GM19324 (cell line): ENCODE measurements around the gene SCN5A.

ENCODE experiments used
- ATAC-seq: cut with Tn5 transposase; IDR thresholded peaks from one replicate; pipeline ENCODE4 v1.9.1; 2021; ENCODE audit warnings: mild to moderate bottlenecking, moderate library complexity; ENCODE audit not compliant: unreplicated experiment, low FRiP score

The SCN5A gene

GRCh38 chr3:38516669-38517068 lies 132.8 kb downstream of the SCN5A start:
- no peak for ATAC-seq

GRCh38 chr3:38515367-38515766 lies 134.1 kb downstream of the SCN5A start:
- ATAC-seq: no peak

DNA sequence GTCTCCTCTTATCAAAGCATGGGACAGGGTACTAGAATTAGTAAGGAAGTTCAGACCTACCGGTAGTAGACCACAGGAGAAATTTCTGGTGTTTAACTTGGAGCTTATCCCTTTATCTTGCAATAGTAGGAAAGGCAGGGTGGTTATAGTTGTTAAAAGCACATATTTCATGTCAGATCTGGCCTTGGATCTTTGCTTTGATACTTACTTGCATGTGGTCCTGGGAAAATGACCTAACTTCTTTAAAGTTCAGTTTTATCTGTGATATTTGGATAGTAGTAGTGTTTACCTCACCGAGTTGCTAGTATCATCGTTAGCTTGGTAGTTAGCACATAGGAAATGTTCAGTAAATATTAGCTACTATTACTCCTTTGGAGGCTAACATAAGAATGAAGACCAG lies 137.9 kb downstream of the SCN5A start:
- no peak for ATAC-seq

- ATAC-seq: no peak
Measured at GRCh38 chr3:38510631-38511030, 138.9 kb downstream of the SCN5A start.

- ATAC-seq: no peak
Measured at GRCh38 chr3:38509732-38510131, 139.8 kb downstream of the SCN5A start.

DNA sequence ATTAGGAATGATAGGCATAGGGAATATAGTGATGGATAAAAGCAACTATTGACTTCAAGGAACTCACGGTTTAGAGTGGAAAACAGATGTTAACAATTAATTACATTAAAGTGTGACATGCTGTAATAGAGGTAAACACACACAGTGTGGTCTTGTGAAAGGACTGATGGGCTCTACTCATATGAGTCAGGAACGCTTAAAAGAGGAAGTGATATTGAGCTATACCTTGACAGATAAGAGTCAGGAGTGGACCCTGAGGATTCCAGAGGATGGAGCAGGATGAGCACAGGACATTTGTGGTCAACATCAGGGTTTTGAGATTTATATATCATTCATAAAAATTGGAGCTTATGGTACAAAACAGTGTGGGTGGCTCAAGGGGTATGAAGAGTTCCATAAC lies 142.4 kb downstream of the SCN5A start:
- no peak for ATAC-seq

DNA sequence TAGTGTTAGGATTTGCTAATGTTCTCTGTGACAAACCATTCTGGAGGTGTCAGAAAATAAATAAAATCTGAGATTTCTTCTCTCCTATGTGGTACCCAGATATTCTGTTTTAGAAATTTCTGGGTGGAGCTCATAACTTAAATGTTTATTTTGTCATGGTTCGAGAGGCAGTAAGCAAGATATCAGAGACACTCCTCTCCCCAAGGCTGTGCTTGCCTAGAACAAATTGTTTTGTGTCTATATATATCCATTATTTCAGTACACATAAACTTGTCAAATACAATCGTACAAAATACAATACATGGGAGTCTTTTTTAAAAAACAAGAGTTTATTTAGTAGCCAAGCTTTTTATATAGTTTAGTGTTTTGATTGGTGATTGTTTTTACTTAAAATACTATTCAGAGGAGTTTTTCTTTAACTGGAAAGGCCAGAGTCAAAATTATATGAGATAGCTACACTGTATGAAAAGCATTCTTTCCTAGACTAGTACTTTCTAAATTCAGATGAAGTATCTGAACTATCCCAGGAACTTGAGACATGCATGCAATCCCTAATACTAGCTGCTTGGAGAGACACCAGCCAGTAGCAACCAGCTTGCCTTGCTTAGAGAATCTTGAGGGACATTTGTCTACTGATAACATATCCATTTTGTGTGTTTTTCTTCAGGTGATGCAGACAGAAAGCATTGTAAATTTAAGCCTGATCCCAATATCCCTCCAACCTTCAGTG lies 148.6 kb downstream of the SCN5A start:
- ATAC-seq: no peak
